Astrocyte (in vitro differentiated cells and primary cell): ENCODE results near the gene CCR5. TPM values are rescaled to one million over a fixed set of nuclear protein-coding genes. Genes with fewer than 3 reads are reported as not detected.

ENCODE experiments used
- DNase-seq: peaks from one replicate; pipeline ENCODE4 v3.0.0-alpha.2; 2010; ENCODE audit warnings: low read depth
- FAIRE-seq: peaks from 2 replicates; lab custom pipeline; 2011; peaks lifted over from hg19 to GRCh38; lab: Jason Lieb, UNC
- H2AFZ ChIP-seq: 2 replicates; pipeline ENCODE4 v1.6.0; 2012; ENCODE audit warnings: low read depth, low read length, inconsistent platforms
- H3K27ac ChIP-seq: 2 replicates; pipeline ENCODE4 v1.5.1; 2011; ENCODE audit warnings: low read depth, low read length, inconsistent platforms
- H3K27me3 ChIP-seq: 2 replicates; pipeline ENCODE4 v1.6.0; 2011; ENCODE audit warnings: low read length, inconsistent platforms; ENCODE audit not compliant: insufficient read depth
- H3K36me3 ChIP-seq: 2 replicates; pipeline ENCODE4 v1.5.1; 2011; ENCODE audit warnings: low read length, inconsistent platforms; ENCODE audit not compliant: insufficient read depth
- H3K4me1 ChIP-seq: 2 replicates; pipeline ENCODE4 v1.5.1; 2011; ENCODE audit warnings: low read length, inconsistent platforms; ENCODE audit not compliant: insufficient read depth
- H3K4me2 ChIP-seq: 2 replicates; pipeline ENCODE4 v1.6.0; 2012; ENCODE audit warnings: low read length, inconsistent platforms
- H3K4me3 ChIP-seq: 2 replicates; pipeline ENCODE4 v1.5.1; 2011; ENCODE audit warnings: low read depth, mild to moderate bottlenecking, low read length, inconsistent platforms; ENCODE audit not compliant: insufficient read depth
- H3K79me2 ChIP-seq: 2 replicates; pipeline ENCODE4 v1.6.0; 2012; ENCODE audit warnings: mild to moderate bottlenecking, low read length, inconsistent platforms; ENCODE audit not compliant: insufficient read depth
- H3K9ac ChIP-seq: 2 replicates; pipeline ENCODE4 v1.6.0; 2012; ENCODE audit warnings: mild to moderate bottlenecking, low read length, inconsistent platforms
- H3K9me3 ChIP-seq: 2 replicates; pipeline ENCODE4 v1.5.1; 2012; ENCODE audit warnings: low read depth, mild to moderate bottlenecking, low read length, inconsistent platforms; ENCODE audit not compliant: insufficient read depth
- H4K20me1 ChIP-seq: 2 replicates; pipeline ENCODE4 v1.6.0; 2012; ENCODE audit warnings: low read length, inconsistent platforms; ENCODE audit not compliant: insufficient read depth
- H3K27ac Mint-ChIP-seq: one replicate; pipeline ENCODE4 v1.8.0; 2021; ENCODE audit warnings: mild to moderate bottlenecking, mixed read lengths; ENCODE audit not compliant: unreplicated experiment
- H3K27me3 Mint-ChIP-seq: one replicate; pipeline ENCODE4 v1.8.0; 2021; ENCODE audit warnings: low read depth, mixed read lengths; ENCODE audit not compliant: unreplicated experiment
- H3K36me3 Mint-ChIP-seq: one replicate; pipeline ENCODE4 v1.8.0; 2021; ENCODE audit warnings: low read depth, mixed read lengths; ENCODE audit not compliant: unreplicated experiment
- H3K4me1 Mint-ChIP-seq: one replicate; pipeline ENCODE4 v1.8.0; 2021; ENCODE audit warnings: low read depth, mixed read lengths; ENCODE audit not compliant: unreplicated experiment
- H3K4me3 Mint-ChIP-seq: one replicate; pipeline ENCODE4 v1.8.0; 2021; ENCODE audit warnings: mild to moderate bottlenecking, moderate library complexity, mixed read lengths; ENCODE audit not compliant: unreplicated experiment
- H3K9me3 Mint-ChIP-seq: one replicate; pipeline ENCODE4 v1.8.0; 2021; ENCODE audit warnings: mild to moderate bottlenecking, mixed read lengths; ENCODE audit not compliant: unreplicated experiment
- EZH2 ChIP-seq: IDR thresholded peaks from 2 replicates; pipeline ENCODE4 v1.6.1; 2012; ENCODE audit warnings: mild to moderate bottlenecking, low read length, inconsistent platforms; ENCODE audit not compliant: insufficient read depth
- total RNA-seq: library from RNA; stranded (reverse); gene quantifications from 2 replicates; pipeline ENCODE4 v1.2.1, GENCODE V29; 2021
- TF ChIP-seq, protein P1 (sequence below): IDR thresholded peaks from 2 replicates; pipeline ENCODE4 v1.5.1; 2011; ENCODE audit warnings: low read depth, mild to moderate bottlenecking, inconsistent platforms, low read length, moderate library complexity; ENCODE audit not compliant: insufficient read depth

CCR5 gene
- total RNA-seq, 1 donor from 2014 or later, result not detected

DNA sequence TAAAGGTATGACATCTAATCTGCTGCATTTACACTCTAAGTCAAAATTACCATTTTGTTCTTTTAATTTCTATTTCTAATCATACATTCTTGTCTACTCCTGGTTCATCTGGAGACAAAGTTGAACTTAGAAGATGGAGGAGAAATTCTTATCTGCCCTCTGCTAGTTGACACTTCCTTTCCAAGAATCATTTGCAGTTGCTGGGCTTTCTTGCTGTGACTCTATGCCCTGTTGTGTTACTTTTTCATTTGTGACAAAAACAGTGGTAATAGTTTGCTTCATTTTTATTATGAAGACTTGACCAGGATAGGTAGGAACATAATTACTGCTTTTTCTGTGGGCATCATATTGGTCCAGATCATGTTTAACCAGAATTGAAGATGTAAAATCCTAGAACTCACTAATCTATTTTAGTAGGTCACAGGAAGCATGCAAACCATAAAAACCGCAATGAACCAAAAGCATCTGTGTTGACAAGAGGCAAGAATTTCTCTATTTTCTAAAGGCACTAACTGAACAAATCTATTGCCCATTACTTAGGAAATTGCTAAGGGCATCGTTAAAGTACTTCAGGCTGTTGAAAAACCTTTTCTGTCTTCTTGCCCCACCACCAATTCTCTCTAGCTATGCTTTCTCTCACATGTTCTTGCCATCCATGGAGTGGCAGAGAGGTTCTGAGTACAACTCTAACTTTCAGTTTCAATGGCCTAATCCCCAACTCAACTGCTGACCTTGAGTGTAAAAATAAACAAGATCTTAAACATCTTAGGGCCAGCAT is 21.1 kb upstream of the CCR5 start:
- Histone ChIP-seq H4K20me1 (no peaks in the 10 kb centered on the region), H3K36me3 (no peaks in the 10 kb centered on the region), H3K79me2 (no peaks in the 10 kb centered on the region), H3K27ac (no peak overlapping the region), H3K4me3 (no peak overlapping the region), H3K4me2 (no peak overlapping the region), H3K9me3 (no peaks in the 10 kb centered on the region), H3K27me3 (peaks cover 18% of the 10 kb centered on the region), H2AFZ (no peak overlapping the region), H3K9ac (no peak overlapping the region), H3K4me1 (no peaks in the 10 kb centered on the region)
- TF ChIP-seq EZH2, result no peak
- TF ChIP-seq, protein P1, sequence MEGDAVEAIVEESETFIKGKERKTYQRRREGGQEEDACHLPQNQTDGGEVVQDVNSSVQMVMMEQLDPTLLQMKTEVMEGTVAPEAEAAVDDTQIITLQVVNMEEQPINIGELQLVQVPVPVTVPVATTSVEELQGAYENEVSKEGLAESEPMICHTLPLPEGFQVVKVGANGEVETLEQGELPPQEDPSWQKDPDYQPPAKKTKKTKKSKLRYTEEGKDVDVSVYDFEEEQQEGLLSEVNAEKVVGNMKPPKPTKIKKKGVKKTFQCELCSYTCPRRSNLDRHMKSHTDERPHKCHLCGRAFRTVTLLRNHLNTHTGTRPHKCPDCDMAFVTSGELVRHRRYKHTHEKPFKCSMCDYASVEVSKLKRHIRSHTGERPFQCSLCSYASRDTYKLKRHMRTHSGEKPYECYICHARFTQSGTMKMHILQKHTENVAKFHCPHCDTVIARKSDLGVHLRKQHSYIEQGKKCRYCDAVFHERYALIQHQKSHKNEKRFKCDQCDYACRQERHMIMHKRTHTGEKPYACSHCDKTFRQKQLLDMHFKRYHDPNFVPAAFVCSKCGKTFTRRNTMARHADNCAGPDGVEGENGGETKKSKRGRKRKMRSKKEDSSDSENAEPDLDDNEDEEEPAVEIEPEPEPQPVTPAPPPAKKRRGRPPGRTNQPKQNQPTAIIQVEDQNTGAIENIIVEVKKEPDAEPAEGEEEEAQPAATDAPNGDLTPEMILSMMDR, result no peak
- no peak overlapping the region for H3K27ac Mint-ChIP-seq
- H3K4me1 Mint-ChIP-seq, result peaks cover 14% of the 10 kb centered on the region
- H3K9me3 Mint-ChIP-seq, result no peaks in the 10 kb centered on the region
- no peaks in the 10 kb centered on the region for H3K36me3 Mint-ChIP-seq
- peaks cover 26% of the 10 kb centered on the region for H3K27me3 Mint-ChIP-seq
- DNase-seq (no peak), FAIRE-seq (no peak)
- no peak overlapping the region for H3K4me3 Mint-ChIP-seq

DNA sequence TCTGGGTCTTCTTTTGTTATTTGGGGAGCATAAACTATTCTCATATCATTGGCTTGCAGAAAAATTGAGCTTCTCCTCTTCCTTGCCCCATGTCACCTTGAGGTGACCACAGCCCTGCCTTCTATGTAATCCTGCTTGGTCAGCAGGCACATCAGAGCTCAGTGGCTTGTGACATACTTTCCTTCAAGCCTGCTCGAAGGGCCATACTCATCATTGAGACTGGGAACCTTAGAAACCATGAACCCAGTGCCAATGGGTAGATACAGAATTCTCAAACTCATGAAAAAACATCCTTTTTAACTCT is 20.5 kb upstream of the CCR5 start:
- Mint-ChIP-seq H3K9me3 (no peaks in the 10 kb centered on the region), H3K4me3 (no peak overlapping the region), H3K4me1 (peaks cover 15% of the 10 kb centered on the region), H3K27ac (no peak overlapping the region), H3K27me3 (peaks cover 30% of the 10 kb centered on the region), H3K36me3 (no peaks in the 10 kb centered on the region)
- no peaks in the 10 kb centered on the region for H3K79me2 ChIP-seq
- H4K20me1 ChIP-seq, result no peaks in the 10 kb centered on the region
- no peak for TF ChIP-seq EZH2
- TF ChIP-seq, protein P1, result no peak
- FAIRE-seq (no peak), DNase-seq (no peak)
- H3K9me3 ChIP-seq, result no peaks in the 10 kb centered on the region
- H3K9ac ChIP-seq, result no peak overlapping the region
- no peak overlapping the region for H3K27ac ChIP-seq
- no peaks in the 10 kb centered on the region for H3K4me1 ChIP-seq
- H3K4me3 ChIP-seq, result no peak overlapping the region
- H3K27me3 ChIP-seq, result peaks cover 18% of the 10 kb centered on the region
- H2AFZ ChIP-seq, result no peak overlapping the region
- no peak overlapping the region for H3K4me2 ChIP-seq
- H3K36me3 ChIP-seq, result no peaks in the 10 kb centered on the region

DNA sequence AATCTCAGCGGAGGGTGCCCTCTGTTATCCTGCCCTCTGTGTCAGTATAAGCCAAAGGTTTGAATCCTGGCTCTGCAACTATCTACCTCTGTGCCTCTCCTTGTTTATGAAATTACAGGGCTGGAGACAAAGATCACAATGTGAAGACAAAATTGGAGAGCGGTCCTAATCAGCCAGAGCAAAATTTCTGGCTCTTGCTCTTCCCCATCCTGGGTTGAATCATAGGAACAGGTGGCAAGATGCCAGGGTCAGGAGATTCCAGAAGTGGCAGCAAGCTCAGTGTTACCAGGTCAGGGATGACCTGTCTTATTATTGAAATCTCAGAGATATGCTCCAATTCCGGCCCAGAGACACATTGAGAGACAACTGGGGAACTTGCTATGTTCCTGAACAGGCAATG is 19.1 kb upstream of the CCR5 start:
- Histone ChIP-seq H3K4me1 (no peaks in the 10 kb centered on the region), H3K27ac (no peak overlapping the region), H3K36me3 (no peaks in the 10 kb centered on the region), H3K9ac (no peak overlapping the region), H4K20me1 (no peaks in the 10 kb centered on the region), H3K79me2 (no peaks in the 10 kb centered on the region), H3K9me3 (no peaks in the 10 kb centered on the region), H3K27me3 (peaks cover 22% of the 10 kb centered on the region), H2AFZ (no peak overlapping the region), H3K4me2 (no peak overlapping the region), H3K4me3 (no peak overlapping the region)
- H3K36me3 Mint-ChIP-seq, result no peaks in the 10 kb centered on the region
- no peak overlapping the region for H3K27ac Mint-ChIP-seq
- H3K9me3 Mint-ChIP-seq, result peaks cover 2% of the 10 kb centered on the region
- peaks cover 15% of the 10 kb centered on the region for H3K4me1 Mint-ChIP-seq
- H3K4me3 Mint-ChIP-seq, result no peak overlapping the region
- DNase-seq, result no peak
- H3K27me3 Mint-ChIP-seq, result peaks cover 42% of the 10 kb centered on the region
- TF ChIP-seq, protein P1, result no peak
- TF ChIP-seq EZH2, result no peak
- no peak for FAIRE-seq
